Neural progenitor cell (in vitro differentiated cells): ENCODE results near the gene CNTNAP2. TPM values are rescaled to one million over a fixed set of nuclear protein-coding genes. Genes with fewer than 3 reads are reported as not detected.
A peak's percentile ranks its signal among the peaks of the same experiment; 100 is the strongest.
"Not testable (repeated sequence)": the region's sequence is repeated elsewhere in the genome, so short reads cannot be mapped to it uniquely, and the experiment has no call there.

Experiments
- DNase-seq: peaks from one replicate; pipeline ENCODE4 v3.0.0-alpha.2; 2016; ENCODE audit warnings: low spot score
- H2AFZ ChIP-seq: fragments of 200-600 bp; sonication (generic); replicated peaks from 2 replicates; pipeline ENCODE4 v1.6.1; 2016; ENCODE audit warnings: antibody characterized with exemption
- H3F3A ChIP-seq: fragments of 200-600 bp; sonication (generic); 2 replicates; pipeline ENCODE4 v1.6.1; 2016; ENCODE audit warnings: antibody characterized with exemption, low read depth
- H3K27ac ChIP-seq: fragments of 200-600 bp; sonication (generic); 2 replicates; pipeline ENCODE4 v1.5.1; 2016; ENCODE audit warnings: mild to moderate bottlenecking
- H3K27me3 ChIP-seq: fragments of 200-600 bp; sonication (generic); 2 replicates; pipeline ENCODE4 v1.6.1; 2016; ENCODE audit warnings: mild to moderate bottlenecking, moderate library complexity
- H3K36me3 ChIP-seq: fragments of 200-600 bp; sonication (generic); 2 replicates; pipeline ENCODE4 v1.5.1; 2016
- H3K4me1 ChIP-seq: fragments of 200-600 bp; sonication (generic); 2 replicates; pipeline ENCODE4 v1.6.1; 2016; ENCODE audit warnings: mixed run types
- H3K4me2 ChIP-seq: fragments of 200-600 bp; sonication (generic); 2 replicates; pipeline ENCODE4 v1.6.1; 2016
- H3K4me3 ChIP-seq: fragments of 200-600 bp; sonication (generic); 2 replicates; pipeline ENCODE4 v1.5.1; 2016
- H3K79me2 ChIP-seq: fragments of 200-600 bp; sonication (generic); 2 replicates; pipeline ENCODE4 v1.6.1; 2016; ENCODE audit warnings: low read depth
- H3K9ac ChIP-seq: fragments of 200-600 bp; sonication (generic); 2 replicates; pipeline ENCODE4 v1.6.1; 2016
- H3K9me3 ChIP-seq: fragments of 200-600 bp; sonication (generic); 2 replicates; pipeline ENCODE4 v1.5.1; 2016; ENCODE audit warnings: low read depth
- H4K20me1 ChIP-seq: fragments of 200-600 bp; sonication (generic); 2 replicates; pipeline ENCODE4 v1.6.1; 2016; ENCODE audit warnings: low read depth
- H3K27ac Mint-ChIP-seq: 3 replicates; pipeline ENCODE4 v1.8.0; 2021; ENCODE audit warnings: mixed read lengths
- H3K27me3 Mint-ChIP-seq: 2 replicates; pipeline ENCODE4 v1.8.0; 2022; ENCODE audit warnings: low read depth, mild to moderate bottlenecking, inconsistent platforms, moderate library complexity, mixed read lengths; ENCODE audit not compliant: insufficient read depth
- H3K36me3 Mint-ChIP-seq: 3 replicates; pipeline ENCODE4 v1.8.0; 2021; ENCODE audit warnings: mixed read lengths
- H3K4me1 Mint-ChIP-seq: 3 replicates; pipeline ENCODE4 v1.8.0; 2021; ENCODE audit warnings: mixed read lengths
- H3K4me3 Mint-ChIP-seq: 3 replicates; pipeline ENCODE4 v1.8.0; 2021; ENCODE audit warnings: mild to moderate bottlenecking, moderate library complexity, mixed read lengths
- H3K9me3 Mint-ChIP-seq: 3 replicates; pipeline ENCODE4 v1.8.0; 2020; ENCODE audit warnings: mixed read lengths
- EZH2 ChIP-seq: fragments of 200-600 bp; sonication (generic); IDR thresholded peaks from 2 replicates; pipeline ENCODE4 v1.6.1; 2017; ENCODE audit warnings: antibody characterized with exemption, mild to moderate bottlenecking, moderate library complexity
- EZH2phosphoT487 ChIP-seq: fragments of 200-600 bp; sonication (generic); IDR thresholded peaks from 2 replicates; pipeline ENCODE4 v1.6.1; 2017; ENCODE audit warnings: antibody characterized with exemption
- total RNA-seq: library from RNA; depleted of rRNA; stranded (reverse); fragments of >200 nt; gene quantifications from 2 replicates; pipeline ENCODE4 v1.2.3, GENCODE V29; 2015; ENCODE audit warnings: low replicate concordance
- TF ChIP-seq, protein P1 (sequence below): fragments of 200-600 bp; sonication (generic); IDR thresholded peaks from 2 replicates; pipeline ENCODE4 v1.5.1; 2017; ENCODE audit warnings: antibody characterized with exemption, mild to moderate bottlenecking

CNTNAP2 gene
- total RNA-seq, 1 donor from 2014 or later: 126 TPM

DNA sequence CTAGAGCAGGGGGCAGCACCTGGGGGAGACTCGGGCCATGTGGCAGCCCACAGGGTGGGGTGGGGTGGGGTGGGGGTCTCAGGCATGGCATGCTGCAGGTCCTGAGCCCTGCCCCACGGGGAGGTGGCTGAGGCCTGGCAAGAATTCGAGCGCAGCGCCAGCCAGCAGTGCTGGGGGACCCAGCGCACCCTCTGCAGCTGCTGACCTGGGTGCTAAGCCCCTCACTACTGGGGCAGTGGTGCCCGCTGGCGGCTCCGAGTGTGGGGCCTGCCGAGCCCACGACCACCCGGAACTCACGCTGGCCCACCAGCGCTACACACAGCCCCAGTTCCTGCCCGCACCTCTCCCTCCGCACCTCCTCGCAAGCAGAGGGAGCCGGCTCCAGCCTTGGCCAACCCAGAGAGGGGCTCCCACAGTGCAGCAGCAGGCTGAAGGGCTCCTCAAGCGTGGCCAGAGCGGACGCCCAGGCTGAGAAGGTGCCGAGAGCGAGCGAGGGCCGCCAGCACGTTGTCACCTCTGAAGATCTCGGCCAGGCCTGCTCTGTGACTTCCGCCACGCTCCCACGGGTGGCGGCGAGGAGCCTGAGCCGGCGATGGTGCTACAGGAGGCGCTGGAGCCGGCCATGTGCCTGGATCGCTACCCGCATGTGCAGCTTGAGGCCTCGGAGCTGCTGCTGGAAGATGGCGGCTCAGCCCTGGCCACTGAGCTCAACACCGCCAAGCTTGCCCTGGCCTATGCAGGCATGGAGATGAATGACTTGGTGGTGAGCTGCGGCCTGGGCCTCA is 2328.9 kb downstream of the CNTNAP2 start:
- Mint-ChIP-seq H3K27me3 (no peaks in the 10 kb centered on the region), H3K36me3 (peaks cover 6% of the 10 kb centered on the region), H3K4me3 (no peak overlapping the region), H3K4me1 (peaks cover 7% of the 10 kb centered on the region), H3K27ac (no peak overlapping the region), H3K9me3 (peaks cover 27% of the 10 kb centered on the region)
- TF ChIP-seq EZH2 (no peak), EZH2phosphoT487 (no peak)
- TF ChIP-seq, protein P1, sequence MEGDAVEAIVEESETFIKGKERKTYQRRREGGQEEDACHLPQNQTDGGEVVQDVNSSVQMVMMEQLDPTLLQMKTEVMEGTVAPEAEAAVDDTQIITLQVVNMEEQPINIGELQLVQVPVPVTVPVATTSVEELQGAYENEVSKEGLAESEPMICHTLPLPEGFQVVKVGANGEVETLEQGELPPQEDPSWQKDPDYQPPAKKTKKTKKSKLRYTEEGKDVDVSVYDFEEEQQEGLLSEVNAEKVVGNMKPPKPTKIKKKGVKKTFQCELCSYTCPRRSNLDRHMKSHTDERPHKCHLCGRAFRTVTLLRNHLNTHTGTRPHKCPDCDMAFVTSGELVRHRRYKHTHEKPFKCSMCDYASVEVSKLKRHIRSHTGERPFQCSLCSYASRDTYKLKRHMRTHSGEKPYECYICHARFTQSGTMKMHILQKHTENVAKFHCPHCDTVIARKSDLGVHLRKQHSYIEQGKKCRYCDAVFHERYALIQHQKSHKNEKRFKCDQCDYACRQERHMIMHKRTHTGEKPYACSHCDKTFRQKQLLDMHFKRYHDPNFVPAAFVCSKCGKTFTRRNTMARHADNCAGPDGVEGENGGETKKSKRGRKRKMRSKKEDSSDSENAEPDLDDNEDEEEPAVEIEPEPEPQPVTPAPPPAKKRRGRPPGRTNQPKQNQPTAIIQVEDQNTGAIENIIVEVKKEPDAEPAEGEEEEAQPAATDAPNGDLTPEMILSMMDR: no peak
- Histone ChIP-seq H3K79me2 (no peaks in the 10 kb centered on the region), H3K9ac (no peak overlapping the region), H3K27me3 (no peaks in the 10 kb centered on the region), H3K36me3 (no peaks in the 10 kb centered on the region), H3K4me2 (no peak overlapping the region), H4K20me1 (no peaks in the 10 kb centered on the region), H3F3A (no peaks in the 10 kb centered on the region), H3K27ac (no peak overlapping the region), H3K9me3 (no peaks in the 10 kb centered on the region), H3K4me3 (no peak overlapping the region), H3K4me1 (no peaks in the 10 kb centered on the region), H2AFZ (no peak overlapping the region)
- DNase-seq: no peak

- no peak for DNase-seq
- no peak overlapping the region for H3K4me3 Mint-ChIP-seq
- no peaks in the 10 kb centered on the region for H3K4me1 ChIP-seq
- no peaks in the 10 kb centered on the region for H3K36me3 ChIP-seq
- H3K4me2 ChIP-seq: no peak overlapping the region
- no peak overlapping the region for H3K9ac ChIP-seq
- TF ChIP-seq, protein P1: no peak
- TF ChIP-seq EZH2 (no peak), EZH2phosphoT487 (no peak)
- no peak overlapping the region for H2AFZ ChIP-seq
- no peaks in the 10 kb centered on the region for H3K27me3 Mint-ChIP-seq
- H3K4me3 ChIP-seq: no peak overlapping the region
- H3K4me1 Mint-ChIP-seq: peaks cover 7% of the 10 kb centered on the region
- H4K20me1 ChIP-seq: no peaks in the 10 kb centered on the region
- H3K27me3 ChIP-seq: no peaks in the 10 kb centered on the region
- H3K9me3 Mint-ChIP-seq: peaks cover 27% of the 10 kb centered on the region
- no peak overlapping the region for H3K27ac Mint-ChIP-seq
- H3K27ac ChIP-seq: no peak overlapping the region
- peaks cover 6% of the 10 kb centered on the region for H3K36me3 Mint-ChIP-seq
- H3K79me2 ChIP-seq: no peaks in the 10 kb centered on the region
- H3K9me3 ChIP-seq: no peaks in the 10 kb centered on the region
- H3F3A ChIP-seq: no peaks in the 10 kb centered on the region
These were observed 2330.7 kb downstream of the CNTNAP2 start for GRCh38 chr7:148447221-148447849.

- H4K20me1 ChIP-seq, H3K9me3 ChIP-seq, H3K27ac ChIP-seq, H3K27me3 Mint-ChIP-seq, H3K4me2 ChIP-seq, H3K27me3 ChIP-seq, H3K4me3 ChIP-seq, H3K9ac ChIP-seq, H3K4me1 Mint-ChIP-seq, H3K36me3 ChIP-seq, H3K36me3 Mint-ChIP-seq, H3K4me1 ChIP-seq, H3K4me3 Mint-ChIP-seq, H3F3A ChIP-seq, H3K27ac Mint-ChIP-seq, DNase-seq, H3K79me2 ChIP-seq: not testable (repeated sequence)
- peaks cover 18% of the 10 kb centered on the region for H3K9me3 Mint-ChIP-seq
- peak overlapping the region; percentile 29 for H2AFZ ChIP-seq
These were observed 2334.9 kb downstream of the CNTNAP2 start for GRCh38 chr7:148451526-148451925.

DNA sequence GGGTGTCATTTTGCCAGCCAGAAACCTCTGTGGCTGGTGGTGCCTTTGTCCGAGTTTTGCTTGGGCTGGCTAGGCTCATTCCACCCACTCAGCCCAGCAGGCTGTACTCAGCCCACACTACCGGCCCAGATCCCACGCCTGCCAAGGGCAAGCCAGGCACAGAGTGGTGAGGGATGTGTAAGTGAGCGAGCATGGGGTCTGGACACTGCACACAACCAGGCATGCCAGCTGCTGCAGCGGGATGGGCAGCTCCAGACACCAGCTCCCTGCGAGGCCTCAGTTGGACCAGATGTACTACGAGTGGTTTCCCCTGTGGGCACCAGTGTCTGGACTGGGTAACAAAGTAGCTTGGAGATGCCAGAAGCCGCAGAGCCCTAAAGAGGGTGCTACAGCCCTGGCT is 2339.8 kb downstream of the CNTNAP2 start:
- no peaks in the 10 kb centered on the region for H3F3A ChIP-seq
- DNase-seq: no peak
- no peaks in the 10 kb centered on the region for H3K9me3 ChIP-seq
- no peaks in the 10 kb centered on the region for H3K79me2 ChIP-seq
- no peak overlapping the region for H3K4me3 ChIP-seq
- H3K4me2 ChIP-seq: no peak overlapping the region
- no peaks in the 10 kb centered on the region for H3K27me3 ChIP-seq
- Mint-ChIP-seq H3K4me3 (no peak overlapping the region), H3K9me3 (peaks cover 4% of the 10 kb centered on the region), H3K27ac (no peak overlapping the region), H3K4me1 (peaks cover 2% of the 10 kb centered on the region), H3K36me3 (peaks cover 2% of the 10 kb centered on the region), H3K27me3 (peaks cover 6% of the 10 kb centered on the region)
- no peak overlapping the region for H2AFZ ChIP-seq
- H3K4me1 ChIP-seq: no peaks in the 10 kb centered on the region
- H3K9ac ChIP-seq: no peak overlapping the region
- no peaks in the 10 kb centered on the region for H4K20me1 ChIP-seq
- TF ChIP-seq, protein P1: no peak
- TF ChIP-seq EZH2: no peak
- TF ChIP-seq EZH2phosphoT487: no peak
- H3K36me3 ChIP-seq: no peaks in the 10 kb centered on the region
- H3K27ac ChIP-seq: no peak overlapping the region
